HepG2 (cell line): ENCODE data around the gene FYB2. TPM values are rescaled to one million over a fixed set of nuclear protein-coding genes. Genes with fewer than 3 reads are reported as not detected.
A peak's percentile ranks its signal among the peaks of the same experiment; 100 is the strongest.

Experiments
- ATAC-seq: fragments of 200-7000 bp; cut with Tn5 transposase; 3 replicates; pipeline ENCODE4 v1.9.1; 2020; ENCODE audit warnings: mild to moderate bottlenecking, moderate library complexity
- BruUV-seq: library from RNA; stranded (reverse); fragments of 400-500 nt; replicated peaks from 2 replicates; lab custom pipeline; 2021; lab: Mats Ljungman, UMichigan
- CTCF ChIA-PET: fragments of 300-600 bp; formaldehyde crosslinking; extraction: SDS; loops from one replicate; lab custom pipeline; 2021; ENCODE audit warnings: low total read pairs, inconsistent platforms, low intra/inter-chr PET ratio; lab: Yijun Ruan, JAX
- POLR2A ChIA-PET: fragments of 350-600 bp; sonication (Branson Sonifier 250); formaldehyde crosslinking; loops from one replicate; lab custom pipeline; 2020; ENCODE audit warnings: antibody characterized with exemption, inconsistent platforms; lab: Yijun Ruan, JAX
- DNase-seq: peaks from one replicate; pipeline ENCODE4 v3.0.0-alpha.2; 2015; ENCODE audit warnings: low spot score
- FAIRE-seq: peaks from 3 replicates; lab custom pipeline; 2011; peaks lifted over from hg19 to GRCh38; lab: Jason Lieb, UNC
- H2AFZ ChIP-seq: one replicate; pipeline ENCODE4 v1.6.1; 2011; ENCODE audit warnings: low read length, inconsistent platforms
- H3K27ac ChIP-seq: fragments of 300-600 bp; 3 replicates; pipeline ENCODE4 v1.8.0; 2011; ENCODE audit warnings: mixed run types, mild to moderate bottlenecking, mixed read lengths, low read length, inconsistent platforms; ENCODE audit not compliant: insufficient read depth; ENCODE audit errors: extremely low read length
- H3K27me3 ChIP-seq, 2 experiments: fragments of 200-600 bp in 1 of 2; 2 replicates in 1 of 2; 3 replicates in 1 of 2; pipeline versions ENCODE4 v1.6.0 to v1.8.0; 2011; ENCODE audit warnings: low read length in 2 of 2, mild to moderate bottlenecking in 2 of 2, moderate library complexity in 2 of 2, inconsistent platforms in 1 of 2; ENCODE audit not compliant: insufficient read depth in 2 of 2, control insufficient read depth in 1 of 2
- H3K36me3 ChIP-seq, 2 experiments: fragments of 200-600 bp in 1 of 2; replicated peaks in 1 of 2; 2 replicates in 1 of 2; 3 replicates in 1 of 2; pipeline versions ENCODE4 v1.5.1 to v1.8.0; 2011; ENCODE audit warnings: low read length in 2 of 2, inconsistent platforms in 1 of 2; ENCODE audit not compliant: insufficient read depth in 2 of 2, control insufficient read depth in 1 of 2
- H3K4me1 ChIP-seq: 2 replicates; pipeline ENCODE4 v1.5.1; 2012; ENCODE audit warnings: low read length, inconsistent platforms; ENCODE audit not compliant: insufficient read depth
- H3K4me2 ChIP-seq: 2 replicates; pipeline ENCODE4 v1.6.0; 2011; ENCODE audit warnings: low read depth, low read length, inconsistent platforms
- H3K4me3 ChIP-seq, 3 experiments: fragments of 200-600 bp in 1 of 3; sonication (generic), shearing (Covaris generic) in 1 of 3; replicated peaks in 1 of 3; 2 replicates each; pipeline ENCODE4 v1.5.1; 2011 to 2016; ENCODE audit warnings: low read length in 3 of 3, inconsistent platforms in 2 of 3, low read depth in 2 of 3, mild to moderate bottlenecking in 2 of 3, control low read depth in 1 of 3, mixed read lengths in 1 of 3; ENCODE audit not compliant: insufficient read depth in 1 of 3
- H3K79me2 ChIP-seq: one replicate; pipeline ENCODE4 v1.6.1; 2011; ENCODE audit warnings: low read length, inconsistent platforms; ENCODE audit not compliant: insufficient read depth
- H3K9ac ChIP-seq: 2 replicates; pipeline ENCODE4 v1.6.0; 2011; ENCODE audit warnings: mild to moderate bottlenecking, low read depth, low read length, inconsistent platforms; ENCODE audit not compliant: insufficient read depth
- H3K9me3 ChIP-seq: 2 replicates; pipeline ENCODE4 v1.5.1; 2012; ENCODE audit warnings: mild to moderate bottlenecking, low read length
- H4K20me1 ChIP-seq: 2 replicates; pipeline ENCODE4 v1.6.0; 2011; ENCODE audit warnings: inconsistent platforms, mild to moderate bottlenecking, low read length, moderate library complexity; ENCODE audit not compliant: insufficient read depth
- ARID5B ChIP-seq: IDR thresholded peaks from 2 replicates; pipeline ENCODE4 v1.4.0; 2020; ENCODE audit warnings: mild to moderate bottlenecking, missing genetic modification reagents
- CREB3 ChIP-seq: sonication (generic); formaldehyde crosslinking; IDR thresholded peaks from 2 replicates; pipeline ENCODE4 v1.5.0; 2020; ENCODE audit warnings: missing genetic modification reagents
- FLYWCH1 ChIP-seq: sonication (generic); formaldehyde crosslinking; IDR thresholded peaks from 2 replicates; pipeline ENCODE4 v1.8.1; 2023; ENCODE audit warnings: mild to moderate bottlenecking, missing genetic modification reagents
- FOXJ3 ChIP-seq: sonication (generic); formaldehyde crosslinking; IDR thresholded peaks from 2 replicates; pipeline ENCODE4 v1.4.0; 2020; ENCODE audit warnings: missing genetic modification reagents, mild to moderate bottlenecking, borderline replicate concordance
- GRHL1 ChIP-seq: sonication (generic); formaldehyde crosslinking; conservative IDR thresholded peaks from 2 replicates; pipeline ENCODE4 v1.8.0; 2022; ENCODE audit warnings: missing genetic modification reagents
- HNF4G ChIP-seq, 2 experiments: sonication (generic) in 1 of 2; formaldehyde crosslinking in 1 of 2; IDR thresholded peaks; 2 replicates each; pipeline versions ENCODE4 v1.4.0 to v1.6.1; 2011 to 2020; ENCODE audit warnings: borderline replicate concordance in 2 of 2, low read depth in 2 of 2, mild to moderate bottlenecking in 2 of 2, low read length in 1 of 2, missing genetic modification reagents in 1 of 2, moderate library complexity in 1 of 2
- HNRNPLL ChIP-seq: fragments of 200-400 bp; formaldehyde crosslinking; IDR thresholded peaks from 2 replicates; pipeline ENCODE4 v1.6.1; 2017; ENCODE audit warnings: mild to moderate bottlenecking, low read depth, low read length; ENCODE audit not compliant: poor library complexity, severe bottlenecking
- HOXA3 ChIP-seq: sonication (generic); formaldehyde crosslinking; IDR thresholded peaks from 2 replicates; pipeline ENCODE4 v1.5.0; 2020; ENCODE audit warnings: missing genetic modification reagents
- IKZF5 ChIP-seq: IDR thresholded peaks from 2 replicates; pipeline ENCODE4 v1.6.1; 2018; ENCODE audit warnings: missing genetic modification reagents, mild to moderate bottlenecking, missing compliant biosample characterization
- MBD4 ChIP-seq: IDR thresholded peaks from 2 replicates; pipeline ENCODE4 v1.6.1; 2012; ENCODE audit warnings: low read length, inconsistent platforms, borderline replicate concordance
- MEIS2 ChIP-seq: sonication (generic); formaldehyde crosslinking; IDR thresholded peaks from 2 replicates; pipeline ENCODE4 v1.9.0; 2021; ENCODE audit warnings: mild to moderate bottlenecking, missing genetic modification reagents
- PPARG ChIP-seq: conservative IDR thresholded peaks from 2 replicates; pipeline ENCODE4 v1.6.1; 2016; ENCODE audit warnings: missing biosample characterization, missing genetic modification reagents
- SP5 ChIP-seq: IDR thresholded peaks from 2 replicates; pipeline ENCODE4 v1.6.1; 2016; ENCODE audit warnings: low read depth, borderline replicate concordance
- ZNF343 ChIP-seq: sonication (generic); formaldehyde crosslinking; IDR thresholded peaks from 2 replicates; pipeline ENCODE4 v1.4.0; 2020; ENCODE audit warnings: mild to moderate bottlenecking, missing genetic modification reagents
- ZNF430 ChIP-seq: sonication (generic); formaldehyde crosslinking; IDR thresholded peaks from 2 replicates; pipeline ENCODE4 v1.9.0; 2021; ENCODE audit warnings: mild to moderate bottlenecking, missing genetic modification reagents
- ZNF703 ChIP-seq: sonication (generic); formaldehyde crosslinking; IDR thresholded peaks from 2 replicates; pipeline ENCODE4 v1.5.1; 2020; ENCODE audit warnings: missing genetic modification reagents, mild to moderate bottlenecking, moderate library complexity, borderline replicate concordance
- ZNF891 ChIP-seq: sonication (generic); formaldehyde crosslinking; IDR thresholded peaks from 2 replicates; pipeline ENCODE4 v1.5.0; 2020; ENCODE audit warnings: mild to moderate bottlenecking, missing genetic modification reagents
- ZSCAN22 ChIP-seq: sonication (generic); formaldehyde crosslinking; IDR thresholded peaks from 2 replicates; pipeline ENCODE4 v1.4.0; 2020; ENCODE audit warnings: mild to moderate bottlenecking, missing genetic modification reagents
- in situ Hi-C: cut with HindIII; loops from 2 replicates; pipeline ENCODE4 v1.10.0; 2017; ENCODE audit warnings: low pct_unique_long_range_greater_than_20kb; ENCODE audit not compliant: extremely low pct_ligation_motif_present
- intact Hi-C: fragments of 100-400 bp; cut with micrococcal nuclease; formaldehyde crosslinking; loops from one replicate; pipeline ENCODE4 v1.10.0; 2022; ENCODE audit not compliant: unreplicated experiment
- polyA plus RNA-seq, 8 experiments: library from polyadenylated mRNA; depleted of rRNA in 3 of 8; stranded (reverse) in 7 of 8; unstranded in 1 of 8; fragments of >200 nt; fragmentation: Illumina TruSeq in 4 of 8; extraction: Trizol in 4 of 8; gene quantifications; 2 replicates each; pipeline versions ENCODE4 v1.2.1 to v1.2.3, GENCODE V29; 2011 to 2016; ENCODE audit warnings: low read depth in 4 of 8, missing spikeins in 1 of 8, mixed read lengths in 1 of 8; ENCODE audit not compliant: insufficient read depth in 1 of 8
- total RNA-seq, 5 experiments: library from RNA; depleted of rRNA; stranded (reverse); fragments of >200 nt; fragmentation: Illumina TruSeq; extraction: Trizol; gene quantifications; 2 replicates each; pipeline ENCODE4 v1.2.3, GENCODE V29; 2016; ENCODE audit warnings: low read depth in 1 of 5

FYB2 gene
- total and polyA plus RNA-seq, 2 of the 13 experiments (the other 11 are each of a cell fraction or from before 2014, with no cell fraction given) = 1.2 to 2.7 TPM

- peak; percentile 39 for FAIRE-seq
- Histone ChIP-seq H3K27me3 (no peaks in the 10 kb centered on the region), H4K20me1 (no peaks in the 10 kb centered on the region), H3K9me3 (no peaks in the 10 kb centered on the region), H3K4me2 (peak overlapping the region; percentile 87), H3K79me2 (peaks cover 17% of the 10 kb centered on the region), H3K36me3 (no peaks in the 10 kb centered on the region), H3K9ac (peak overlapping the region; percentile 70), H3K4me3 (peak overlapping the region; percentile 46 to 62 (median 49); a peak in 5 of 6 replicates), H3K27ac (peak overlapping the region; percentile 89), H2AFZ (no peak overlapping the region), H3K4me1 (peaks cover 74% of the 10 kb centered on the region)
- ChIA-PET POLR2A (interaction anchor here (1.6 to 3.6 kb wide), 3 partner anchors 24 to 110 kb away, joined by 4 to 63 read pairs (median 28); partner anchors contain the start of gene C8B), CTCF (no interaction called here)
- intact Hi-C loops = no loop called here
- in situ Hi-C loops = no loop called here
- BruUV-seq = no TSS peak
- no peak for DNase-seq
- ATAC-seq = no peak
- TF ChIP-seq IKZF5 (CRISPR knock-in tag) = no peak
- TF ChIP-seq ZNF343 (CRISPR knock-in tag) = no peak
- TF ChIP-seq HOXA3 (CRISPR knock-in tag) = no peak
- no peak for TF ChIP-seq ZNF703 (CRISPR knock-in tag)
- no peak for TF ChIP-seq HNF4G (IDR thresholded peaks at IDR 0.05; ENCODE audit: borderline replicate concordance, low read depth, low read length)
- TF ChIP-seq HNF4G (CRISPR knock-in tag; IDR thresholded peaks at IDR 0.05; ENCODE audit: borderline replicate concordance, low read depth) = no peak
- TF ChIP-seq HNRNPLL = no peak
- no peak for TF ChIP-seq SP5 (CRISPR knock-in tag)
- no peak for TF ChIP-seq ZNF430
- TF ChIP-seq GRHL1 (CRISPR knock-in tag) = no peak
- no peak for TF ChIP-seq ZSCAN22 (CRISPR knock-in tag)
- no peak for TF ChIP-seq MBD4
- peak; percentile 93 for TF ChIP-seq PPARG
- TF ChIP-seq MEIS2 (CRISPR knock-in tag) = no peak
- 0 out of 2 replicates have a peak, but pooled peaks have one; percentile 25 for TF ChIP-seq ARID5B (CRISPR knock-in tag)
- TF ChIP-seq CREB3 (CRISPR knock-in tag) = no peak
- no peak for TF ChIP-seq FOXJ3
- TF ChIP-seq ZNF891 (CRISPR knock-in tag) = no peak
- no peak for TF ChIP-seq FLYWCH1 (CRISPR knock-in tag)
Observed at GRCh38 chr1:56856186-56856585, 37.0 kb upstream of the FYB2 start.
